ENCODE results near the gene G3BP2. TPM values are rescaled to one million over a fixed set of nuclear protein-coding genes. Genes with fewer than 3 reads are reported as not detected.

G3BP2 gene
- total and polyA plus RNA-seq, 10 of the 15 experiments (the other 5 are each of a cell fraction or from before 2014, with no cell fraction given): 22.2 to 176 (median 102) TPM

DNA sequence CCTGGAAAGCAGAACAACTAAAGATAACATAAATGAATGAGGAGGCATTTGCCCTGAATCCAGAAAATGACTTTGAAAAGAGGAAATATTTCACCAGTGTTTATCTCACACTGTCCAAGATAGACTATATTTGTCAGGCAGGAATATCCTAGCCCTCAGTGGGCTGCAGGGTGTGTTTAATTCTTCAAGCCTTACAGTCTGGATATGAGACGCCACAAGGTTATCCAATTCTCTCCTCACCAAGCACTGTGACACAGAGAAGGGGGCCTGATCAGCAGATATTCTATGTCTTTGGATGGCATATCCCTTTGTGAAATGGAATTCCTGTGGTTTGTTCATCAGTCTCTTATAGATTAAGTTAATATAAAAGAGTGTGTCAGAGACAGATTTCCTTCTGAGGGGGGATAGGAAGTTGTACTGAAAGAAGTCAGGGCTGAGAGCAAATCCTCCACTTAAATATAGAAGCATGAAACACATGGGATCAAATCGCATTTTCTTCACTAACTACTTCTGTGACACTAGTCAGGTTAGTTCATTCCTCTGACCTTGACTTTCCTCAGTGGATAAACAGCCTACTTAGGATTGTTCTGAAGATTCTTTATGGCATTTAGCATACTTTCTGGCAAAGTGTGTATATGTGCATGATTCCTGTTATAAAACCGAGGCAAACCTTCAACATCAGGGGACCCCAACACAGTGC is 6.8 kb upstream of the G3BP2 start:
- H2AFZ ChIP-seq (ENCODE audit: control insufficient read depth, low read depth, low read length): no peak overlapping the region
- no TSS peak for BruUV-seq (replicated peaks)
- ChIA-PET RAD21 (ENCODE audit: unreplicated experiment) (no interaction called here), POLR2A (interaction anchor here (0.6 kb wide), 1 partner anchor 1496 kb away, joined by 3 read pairs; no protein-coding TSS in a partner anchor), CTCF (no interaction called here), SMC1A (ENCODE audit: uncharacterized antibody, unreplicated experiment) (no interaction called here)
- intact Hi-C loops (cut with micrococcal nuclease; ENCODE audit: unreplicated experiment): no loop called here
- H3K36me3 ChIP-seq (ENCODE audit: control insufficient read depth in 2 of 2, insufficient read depth in 2 of 2, low read length in 1 of 2): no peaks in the 10 kb centered on the region
- no peaks in the 10 kb centered on the region for H3K9me3 ChIP-seq (replicated peaks; ENCODE audit: control insufficient read depth, insufficient read depth, low read length)
- no peak overlapping the region for H3K27ac ChIP-seq (ENCODE audit: control insufficient read depth, insufficient read depth)
- no peak overlapping the region for H3K4me2 ChIP-seq (ENCODE audit: control insufficient read depth, insufficient read depth)
- H3K4me1 ChIP-seq (ENCODE audit: control insufficient read depth, insufficient read depth, low read length): no peaks in the 10 kb centered on the region; the same call in 1 of the 2 replicates
- 88% methylated on average over 3 of the region's 3 CpGs for WGBS (ENCODE audit: insufficient coverage, insufficient replicate concordance, low lambda C conversion rate, missing lambda C conversion rate)
- H3K27me3 ChIP-seq (replicated peaks in 1 of 2; ENCODE audit: control insufficient read depth in 2 of 2, insufficient read depth in 2 of 2, low read length in 1 of 2): no peaks in the 10 kb centered on the region
- no peak overlapping the region for H3K4me3 ChIP-seq
- H3K79me2 ChIP-seq (ENCODE audit: control insufficient read depth, insufficient read depth, low read length): no peaks in the 10 kb centered on the region
- FAIRE-seq: no peak
- ATAC-seq: no peak
- TF ChIP-seq, protein P1, sequence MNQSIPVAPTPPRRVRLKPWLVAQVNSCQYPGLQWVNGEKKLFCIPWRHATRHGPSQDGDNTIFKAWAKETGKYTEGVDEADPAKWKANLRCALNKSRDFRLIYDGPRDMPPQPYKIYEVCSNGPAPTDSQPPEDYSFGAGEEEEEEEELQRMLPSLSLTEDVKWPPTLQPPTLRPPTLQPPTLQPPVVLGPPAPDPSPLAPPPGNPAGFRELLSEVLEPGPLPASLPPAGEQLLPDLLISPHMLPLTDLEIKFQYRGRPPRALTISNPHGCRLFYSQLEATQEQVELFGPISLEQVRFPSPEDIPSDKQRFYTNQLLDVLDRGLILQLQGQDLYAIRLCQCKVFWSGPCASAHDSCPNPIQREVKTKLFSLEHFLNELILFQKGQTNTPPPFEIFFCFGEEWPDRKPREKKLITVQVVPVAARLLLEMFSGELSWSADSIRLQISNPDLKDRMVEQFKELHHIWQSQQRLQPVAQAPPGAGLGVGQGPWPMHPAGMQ (IDR thresholded peaks at IDR 0.05; ENCODE audit: borderline replicate concordance): no peak
- no peak for TF ChIP-seq TBL1XR1 (IDR thresholded peaks at IDR 0.05; ENCODE audit: low read depth, low read length)
- no peak for DNase-seq (ENCODE audit: low read depth, low spot score)
- no peaks in the 10 kb centered on the region for H4K20me1 ChIP-seq (ENCODE audit: control insufficient read depth, insufficient read depth)
- in situ Hi-C loops (cut with MboI): no loop called here
- H3K9ac ChIP-seq (ENCODE audit: control insufficient read depth, insufficient read depth, low read length): no peak overlapping the region

DNA sequence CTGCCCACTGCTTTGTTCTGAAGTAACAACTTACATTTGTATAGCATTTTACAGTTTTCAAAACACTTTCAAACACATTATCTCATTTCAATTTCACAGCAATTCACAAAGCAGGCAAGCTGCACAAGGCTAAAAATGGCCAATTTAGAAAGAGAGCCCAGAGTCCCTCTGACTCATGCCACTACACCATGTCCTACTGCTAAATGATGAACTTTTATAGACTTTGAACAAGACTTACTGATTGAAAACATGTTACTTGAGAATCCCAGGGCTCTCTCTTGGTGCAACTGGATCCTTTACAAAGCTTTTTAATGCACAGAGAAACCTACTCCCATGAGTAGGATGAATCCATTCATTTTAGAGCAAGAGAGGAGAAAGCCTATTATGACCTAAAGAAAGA is 5.8 kb upstream of the G3BP2 start:
- intact Hi-C loops (cut with micrococcal nuclease; ENCODE audit: unreplicated experiment) (no loop called here), in situ Hi-C loops (cut with MboI) (no loop called here)
- ATAC-seq (no peak), DNase-seq (ENCODE audit: low read depth, low spot score) (no peak), FAIRE-seq (no peak)
- Histone ChIP-seq H3K79me2 (ENCODE audit: control insufficient read depth, insufficient read depth, low read length) (peaks cover 3% of the 10 kb centered on the region; the same call in 1 of the 2 replicates), H3K4me2 (ENCODE audit: control insufficient read depth, insufficient read depth) (no peak overlapping the region), H3K4me3 (no peak overlapping the region), H3K36me3 (ENCODE audit: control insufficient read depth in 2 of 2, insufficient read depth in 2 of 2, low read length in 1 of 2) (no peaks in the 10 kb centered on the region), H3K9me3 (replicated peaks; ENCODE audit: control insufficient read depth, insufficient read depth, low read length) (no peaks in the 10 kb centered on the region), H4K20me1 (ENCODE audit: control insufficient read depth, insufficient read depth) (no peaks in the 10 kb centered on the region), H2AFZ (ENCODE audit: control insufficient read depth, low read depth, low read length) (no peak overlapping the region), H3K27me3 (replicated peaks in 1 of 2; ENCODE audit: control insufficient read depth in 2 of 2, insufficient read depth in 2 of 2, low read length in 1 of 2) (no peaks in the 10 kb centered on the region), H3K4me1 (ENCODE audit: control insufficient read depth, insufficient read depth, low read length) (peaks cover 4% of the 10 kb centered on the region), H3K9ac (ENCODE audit: control insufficient read depth, insufficient read depth, low read length) (no peak overlapping the region), H3K27ac (ENCODE audit: control insufficient read depth, insufficient read depth) (no peak overlapping the region)
- ChIA-PET POLR2A (no interaction called here), SMC1A (ENCODE audit: uncharacterized antibody, unreplicated experiment) (no interaction called here), RAD21 (ENCODE audit: unreplicated experiment) (no interaction called here), CTCF (no interaction called here)
- BruUV-seq (replicated peaks): no TSS peak
- no peak for TF ChIP-seq RFX5 (IDR thresholded peaks at IDR 0.05; ENCODE audit: low read depth, low read length)
- TF ChIP-seq TAF1 (IDR thresholded peaks at IDR 0.05; ENCODE audit: borderline replicate concordance, low read depth, low read length): no peak
- no peak for TF ChIP-seq KAT2A (conservative IDR thresholded peaks at IDR 0.05; ENCODE audit: control insufficient read depth, low read depth, low read length)
- TF ChIP-seq, protein P2, sequence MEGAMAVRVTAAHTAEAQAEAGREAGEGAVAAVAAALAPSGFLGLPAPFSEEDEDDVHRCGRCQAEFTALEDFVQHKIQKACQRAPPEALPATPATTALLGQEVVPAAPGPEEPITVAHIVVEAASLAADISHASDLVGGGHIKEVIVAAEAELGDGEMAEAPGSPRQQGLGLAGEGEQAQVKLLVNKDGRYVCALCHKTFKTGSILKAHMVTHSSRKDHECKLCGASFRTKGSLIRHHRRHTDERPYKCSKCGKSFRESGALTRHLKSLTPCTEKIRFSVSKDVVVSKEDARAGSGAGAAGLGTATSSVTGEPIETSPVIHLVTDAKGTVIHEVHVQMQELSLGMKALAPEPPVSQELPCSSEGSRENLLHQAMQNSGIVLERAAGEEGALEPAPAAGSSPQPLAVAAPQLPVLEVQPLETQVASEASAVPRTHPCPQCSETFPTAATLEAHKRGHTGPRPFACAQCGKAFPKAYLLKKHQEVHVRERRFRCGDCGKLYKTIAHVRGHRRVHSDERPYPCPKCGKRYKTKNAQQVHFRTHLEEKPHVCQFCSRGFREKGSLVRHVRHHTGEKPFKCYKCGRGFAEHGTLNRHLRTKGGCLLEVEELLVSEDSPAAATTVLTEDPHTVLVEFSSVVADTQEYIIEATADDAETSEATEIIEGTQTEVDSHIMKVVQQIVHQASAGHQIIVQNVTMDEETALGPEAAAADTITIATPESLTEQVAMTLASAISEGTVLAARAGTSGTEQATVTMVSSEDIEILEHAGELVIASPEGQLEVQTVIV (IDR thresholded peaks at IDR 0.05; ENCODE audit: borderline replicate concordance, partially characterized antibody): no peak
- TF ChIP-seq TCF7 (IDR thresholded peaks at IDR 0.05; ENCODE audit: borderline replicate concordance): no peak
- TF ChIP-seq ASH2L (IDR thresholded peaks at IDR 0.05; ENCODE audit: borderline replicate concordance, low read depth): no peak
- no peak for TF ChIP-seq EED (IDR thresholded peaks at IDR 0.05; ENCODE audit: low read depth)
- TF ChIP-seq, protein P3, sequence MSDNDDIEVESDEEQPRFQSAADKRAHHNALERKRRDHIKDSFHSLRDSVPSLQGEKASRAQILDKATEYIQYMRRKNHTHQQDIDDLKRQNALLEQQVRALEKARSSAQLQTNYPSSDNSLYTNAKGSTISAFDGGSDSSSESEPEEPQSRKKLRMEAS (IDR thresholded peaks at IDR 0.05; ENCODE audit: low read depth, low read length): no peak
- no peak for TF ChIP-seq ESRRA (IDR thresholded peaks at IDR 0.05; ENCODE audit: low read length)
- TF ChIP-seq DPF2 (IDR thresholded peaks at IDR 0.05): no peak
- no peak for TF ChIP-seq PAX8 (IDR thresholded peaks at IDR 0.05)
- no peak for TF ChIP-seq CBX3 (IDR thresholded peaks at IDR 0.05; ENCODE audit: borderline replicate concordance, low read depth)
- no peak for TF ChIP-seq SMAD5 (IDR thresholded peaks at IDR 0.05; ENCODE audit: low read depth)
- TF ChIP-seq NR2F1 (conservative IDR thresholded peaks at IDR 0.05): no peak
